A673 (cell line): Measurements from ENCODE around the gene LRP1. TPM values are rescaled to one million over a fixed set of nuclear protein-coding genes. Genes with fewer than 3 reads are reported as not detected.

Experiments used
- BruUV-seq: library from RNA; stranded (reverse); fragments of 400-500 nt; replicated peaks from 2 replicates; lab custom pipeline; 2021; lab: Mats Ljungman, UMichigan
- CTCF ChIA-PET: fragments of 300-600 bp; sonication (Branson Sonifier 250); formaldehyde crosslinking; loops from one replicate; lab custom pipeline; 2022; ENCODE audit warnings: antibody characterized with exemption; lab: Charles Lee
- POLR2A ChIA-PET: fragments of 300-600 bp; sonication (Branson Sonifier 250); formaldehyde crosslinking; loops from one replicate; lab custom pipeline; 2022; ENCODE audit warnings: antibody characterized with exemption; ENCODE audit not compliant: low non-redundant PET; lab: Charles Lee
- DNase-seq: peaks from one replicate; pipeline ENCODE4 v3.0.0-alpha.2; 2015; ENCODE audit warnings: low spot score
- H3K27ac ChIP-seq: fragments of 200-600 bp; sonication (generic); 2 replicates; pipeline ENCODE4 v1.5.1; 2016; ENCODE audit warnings: mixed run types, low read depth, mild to moderate bottlenecking, mixed read lengths, antibody characterized with exemption, low read length; ENCODE audit not compliant: poor library complexity, severe bottlenecking
- H3K27me3 ChIP-seq: fragments of 200-600 bp; sonication (generic); replicated peaks from 2 replicates; pipeline ENCODE4 v1.6.1; 2017; ENCODE audit warnings: mixed run types, low read depth, mild to moderate bottlenecking, mixed read lengths, antibody characterized with exemption, low read length; ENCODE audit not compliant: insufficient read depth, poor library complexity
- H3K36me3 ChIP-seq: fragments of 200-600 bp; sonication (generic); 2 replicates; pipeline ENCODE4 v1.6.1; 2016; ENCODE audit warnings: mixed run types, mild to moderate bottlenecking, mixed read lengths, antibody characterized with exemption, low read length; ENCODE audit not compliant: insufficient read depth, poor library complexity, severe bottlenecking
- H3K4me1 ChIP-seq: fragments of 200-600 bp; sonication (generic); 2 replicates; pipeline ENCODE4 v1.6.1; 2017; ENCODE audit warnings: mixed run types, mild to moderate bottlenecking, mixed read lengths, antibody characterized with exemption, low read length; ENCODE audit not compliant: insufficient read depth, poor library complexity, severe bottlenecking
- H3K4me3 ChIP-seq: fragments of 200-600 bp; sonication (generic); 2 replicates; pipeline ENCODE4 v1.5.1; 2016; ENCODE audit warnings: low read depth, mixed run types, mild to moderate bottlenecking, mixed read lengths, low read length; ENCODE audit not compliant: poor library complexity, severe bottlenecking
- H3K9me3 ChIP-seq: fragments of 200-600 bp; sonication (generic); 2 replicates; pipeline ENCODE4 v1.6.1; 2016; ENCODE audit warnings: mixed run types, low read depth, mild to moderate bottlenecking, mixed read lengths, antibody characterized with exemption, low read length; ENCODE audit not compliant: poor library complexity, severe bottlenecking
- CTCF ChIP-seq: fragments of 300-800, 200-600 bp; sonication (generic); conservative IDR thresholded peaks from 2 replicates; pipeline ENCODE4 v1.5.1; 2017; ENCODE audit warnings: low read depth, mild to moderate bottlenecking, antibody characterized with exemption, low read length, moderate library complexity, mixed read lengths
- EZH2 ChIP-seq: fragments of 200-600 bp; sonication (generic); IDR thresholded peaks from 2 replicates; pipeline ENCODE4 v1.6.1; 2017; ENCODE audit warnings: borderline replicate concordance, low read depth, mild to moderate bottlenecking, mixed read lengths, antibody characterized with exemption, low read length; ENCODE audit not compliant: poor library complexity, severe bottlenecking
- intact Hi-C: fragments of 100-400 bp; cut with micrococcal nuclease; formaldehyde crosslinking; loops from one replicate; pipeline ENCODE4 v1.10.0; 2022; ENCODE audit not compliant: unreplicated experiment
- total RNA-seq: library from RNA; stranded (reverse); gene quantifications from 2 replicates; pipeline ENCODE4 v1.2.3, GENCODE V29; 2021

The LRP1 gene
- total RNA-seq, 1 experiment from 2014 or later, result 31.0 TPM

DNA sequence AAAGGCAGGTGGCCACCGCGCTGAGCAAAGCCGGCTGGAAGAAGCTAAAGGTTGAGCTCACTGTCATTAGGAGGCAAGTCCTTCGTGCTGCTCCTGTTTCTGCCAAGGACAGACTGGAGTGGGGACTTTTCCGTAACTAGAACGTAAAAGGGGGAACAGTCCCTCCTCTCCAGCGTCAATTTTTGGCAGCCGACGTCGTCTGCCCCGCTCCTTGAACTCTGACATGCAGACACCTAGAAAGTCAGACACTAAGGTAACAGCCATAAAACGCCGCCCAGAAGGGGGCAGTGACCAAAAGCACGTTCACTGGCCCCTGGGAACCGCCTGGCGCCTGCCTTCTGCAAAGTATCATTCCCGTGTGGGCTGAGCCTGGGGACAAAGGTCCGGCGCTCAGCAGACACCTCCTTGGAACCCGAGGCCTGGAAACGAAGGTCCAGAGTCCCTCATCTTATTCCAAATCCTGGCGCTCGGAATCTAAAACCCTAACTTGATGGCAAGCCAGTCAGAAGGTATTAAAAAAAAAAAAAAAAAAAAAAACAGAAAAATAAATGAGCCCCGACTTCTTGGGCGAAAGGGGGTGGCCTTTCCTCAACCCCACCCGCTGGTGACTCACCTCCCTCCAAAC is 1.1 kb upstream of the LRP1 start:
- no peak for DNase-seq
- Histone ChIP-seq H3K27me3 (no peaks in the 10 kb centered on the region), H3K4me1 (peaks cover 14% of the 10 kb centered on the region), H3K9me3 (no peaks in the 10 kb centered on the region), H3K36me3 (no peaks in the 10 kb centered on the region), H3K27ac (peak overlapping the region; percentile 92), H3K4me3 (peak overlapping the region; percentile 92)
- ChIA-PET CTCF (interaction anchor here (0.7 to 1.4 kb wide), 7 partner anchors 15 to 466 kb away, joined by 3 to 17 read pairs (median 4); partner anchors contain the start of gene STAT6), POLR2A (interaction anchor here (0.7 to 1.1 kb wide), 3 partner anchors 14 to 296 kb away, joined by 3 to 5 read pairs (median 3); no protein-coding TSS in a partner anchor)
- BruUV-seq, result no TSS peak
- TF ChIP-seq CTCF, result no peak
- TF ChIP-seq EZH2, result no peak
- intact Hi-C loops, result loop anchor here (5.0 kb wide), 1 partner anchor 115 kb away; no protein-coding TSS in a partner anchor

DNA sequence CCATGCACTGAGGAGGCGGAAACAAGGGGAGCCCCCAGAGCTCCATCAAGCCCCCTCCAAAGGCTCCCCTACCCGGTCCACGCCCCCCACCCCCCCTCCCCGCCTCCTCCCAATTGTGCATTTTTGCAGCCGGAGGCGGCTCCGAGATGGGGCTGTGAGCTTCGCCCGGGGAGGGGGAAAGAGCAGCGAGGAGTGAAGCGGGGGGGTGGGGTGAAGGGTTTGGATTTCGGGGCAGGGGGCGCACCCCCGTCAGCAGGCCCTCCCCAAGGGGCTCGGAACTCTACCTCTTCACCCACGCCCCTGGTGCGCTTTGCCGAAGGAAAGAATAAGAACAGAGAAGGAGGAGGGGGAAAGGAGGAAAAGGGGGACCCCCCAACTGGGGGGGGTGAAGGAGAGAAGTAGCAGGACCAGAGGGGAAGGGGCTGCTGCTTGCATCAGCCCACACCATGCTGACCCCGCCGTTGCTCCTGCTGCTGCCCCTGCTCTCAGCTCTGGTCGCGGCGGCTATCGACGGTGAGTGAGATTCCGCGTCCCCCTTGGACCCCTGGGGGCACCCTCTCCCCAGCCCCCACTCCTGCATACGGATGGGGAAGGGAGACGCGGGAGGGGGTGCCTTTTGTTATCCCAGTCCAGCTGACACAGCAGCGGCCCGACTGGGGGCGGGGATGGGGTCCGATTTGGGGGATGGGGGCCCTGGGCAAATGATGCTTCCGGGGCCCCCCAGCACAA is 400 bp downstream of the LRP1 start:
- BruUV-seq, result no TSS peak
- intact Hi-C loops, result loop anchor here (5.0 kb wide), 1 partner anchor 114 kb away; no protein-coding TSS in a partner anchor
- Histone ChIP-seq H3K9me3 (no peaks in the 10 kb centered on the region), H3K27ac (peak overlapping the region; percentile 67), H3K4me1 (peaks cover 14% of the 10 kb centered on the region), H3K4me3 (peak overlapping the region; percentile 92), H3K27me3 (no peaks in the 10 kb centered on the region), H3K36me3 (no peaks in the 10 kb centered on the region)
- DNase-seq, result no peak
- no peak for TF ChIP-seq EZH2
- no peak for TF ChIP-seq CTCF
- ChIA-PET CTCF (interaction anchor here (0.6 to 1.4 kb wide), 10 partner anchors 8 to 127 kb away, joined by 3 to 17 read pairs (median 4); partner anchors contain the start of gene STAT6), POLR2A (interaction anchor here (0.7 kb wide), 1 partner anchor 208 kb away, joined by 5 read pairs; no protein-coding TSS in a partner anchor)

GRCh38 chr12:57129321-57129842 is 1.1 kb downstream of the LRP1 start:
- Histone ChIP-seq H3K4me1 (peaks cover 14% of the 10 kb centered on the region), H3K27me3 (no peaks in the 10 kb centered on the region), H3K27ac (peak overlapping the region; percentile 67), H3K4me3 (peak overlapping the region; percentile 92), H3K9me3 (no peaks in the 10 kb centered on the region), H3K36me3 (no peaks in the 10 kb centered on the region)
- BruUV-seq, result no TSS peak
- CTCF ChIA-PET, result no interaction called here
- DNase-seq, result no peak
- POLR2A ChIA-PET, result no interaction called here
- intact Hi-C loops, result loop anchor here (5.0 kb wide), 1 partner anchor 113 kb away; no protein-coding TSS in a partner anchor
- TF ChIP-seq CTCF (no peak), EZH2 (no peak)
